HuH-7.5 (cell line): Measurements from ENCODE around the gene INTS3.
"Not testable (repeated sequence)": the region's sequence is repeated elsewhere in the genome, so short reads cannot be mapped to it uniquely, and the experiment has no call there.

Source experiments
- DNase-seq: peaks from one replicate; pipeline ENCODE4 v3.0.0; 2011; ENCODE audit warnings: low spot score

Gene INTS3

DNA sequence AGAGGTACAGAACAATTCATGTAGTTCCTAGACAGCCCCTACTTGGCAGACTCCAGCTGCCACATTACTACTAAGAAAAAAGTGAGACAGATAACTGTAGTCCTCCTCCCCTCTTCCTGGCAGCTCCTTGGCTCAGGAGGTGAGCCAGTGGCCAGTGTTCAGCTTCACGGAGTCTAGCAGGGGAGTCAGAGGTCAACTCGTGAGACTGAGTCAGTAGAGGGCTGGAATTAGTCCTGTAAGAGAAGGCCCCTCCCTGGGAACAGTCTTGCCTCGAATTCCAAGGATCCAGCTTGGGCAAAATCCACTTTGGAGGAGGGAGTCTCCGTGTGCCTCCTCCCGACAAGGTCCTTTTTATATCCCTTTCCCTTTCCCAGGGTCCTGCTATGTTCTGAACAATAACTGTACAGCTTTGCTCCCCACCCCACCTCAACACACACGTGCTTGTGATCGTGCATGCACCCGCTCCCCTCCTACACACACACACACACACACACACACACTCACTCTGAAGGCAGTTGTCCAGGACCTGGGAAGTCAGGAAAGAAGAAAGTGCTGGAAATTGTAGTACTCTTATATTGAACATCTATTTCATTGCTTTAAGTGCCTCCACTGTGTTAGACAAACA is 24.8 kb downstream of the INTS3 start:
- no peak for DNase-seq

DNA sequence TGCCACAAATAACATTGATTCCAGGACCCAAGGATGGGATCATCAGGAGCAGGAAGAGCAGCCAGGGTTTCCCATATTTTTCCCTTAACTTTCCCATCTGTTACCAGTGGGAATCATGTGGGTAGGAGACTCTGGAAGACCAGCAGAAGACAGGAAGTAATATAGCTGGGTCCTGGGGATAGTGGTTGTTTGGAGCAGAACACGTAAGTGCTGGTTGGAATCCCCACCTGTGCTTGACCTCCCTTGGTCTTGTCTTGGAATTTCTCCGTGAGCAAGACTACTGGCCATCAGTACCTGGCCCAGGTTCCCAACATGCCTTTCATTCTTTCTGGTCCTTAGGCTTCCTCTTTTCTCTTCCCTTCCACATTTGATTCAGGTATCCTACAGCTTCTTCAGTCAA is 26.4 kb downstream of the INTS3 start:
- no peak for DNase-seq

DNA sequence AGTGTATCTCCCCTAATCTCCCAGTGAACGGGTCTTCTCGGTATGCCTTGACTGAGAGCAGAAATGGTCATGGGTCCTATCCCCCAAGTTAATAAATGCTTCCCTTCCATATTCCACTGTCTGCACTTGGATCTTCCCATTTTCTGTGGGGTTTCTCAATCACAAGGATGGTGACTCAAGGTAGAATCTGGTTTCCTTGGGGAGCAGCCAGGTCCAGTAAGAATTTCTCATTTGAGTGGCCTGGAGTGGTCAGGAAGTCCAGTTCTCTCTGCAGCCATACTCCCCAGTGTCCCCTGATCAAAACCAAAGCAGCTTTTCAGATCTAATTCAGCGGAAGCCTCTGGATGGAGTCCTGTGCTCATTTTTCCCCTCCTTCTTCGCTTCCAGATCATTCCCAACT is 32.6 kb downstream of the INTS3 start:
- DNase-seq = no peak

DNA sequence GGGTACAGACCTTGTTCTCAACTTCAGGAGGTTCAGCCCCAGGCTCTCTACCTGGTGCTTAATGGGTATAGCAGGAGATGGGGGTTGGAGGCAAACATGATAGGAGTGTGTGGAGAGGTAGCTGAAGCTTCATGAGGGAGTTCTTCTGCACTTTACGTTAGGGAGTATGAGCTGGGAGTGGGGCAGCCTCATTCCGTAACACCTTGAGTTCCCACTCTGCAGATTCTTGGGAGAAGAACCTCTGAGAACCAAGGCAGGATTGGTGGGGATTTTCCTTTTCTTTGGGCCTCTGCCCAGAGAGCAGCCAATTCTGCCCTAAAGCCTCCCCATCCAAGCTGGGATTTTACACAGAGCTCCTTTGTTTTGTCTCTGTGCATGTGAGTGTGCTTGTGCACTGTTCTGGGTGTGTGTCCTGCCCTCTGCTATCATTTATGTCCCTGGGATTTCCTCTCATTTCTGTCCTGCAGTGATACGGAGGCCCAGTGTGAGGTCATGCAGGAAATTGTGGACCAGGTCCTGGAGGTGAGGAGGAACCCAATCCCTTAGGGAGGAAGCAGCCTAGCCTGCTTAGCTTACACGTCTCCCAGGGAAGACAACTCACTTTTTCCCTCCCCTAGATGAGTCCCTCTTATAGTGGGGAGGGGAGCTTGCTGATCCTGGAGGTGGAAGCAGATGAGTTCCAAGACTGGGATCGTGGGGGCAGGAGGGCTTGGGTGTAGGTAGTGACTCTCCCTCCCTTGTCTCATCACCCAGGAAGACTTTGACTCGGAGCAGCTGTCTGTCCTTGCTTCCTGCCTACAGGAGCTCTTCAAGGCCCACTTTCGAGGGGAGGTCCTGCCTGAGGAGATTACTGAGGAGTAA is 35.7 kb downstream of the INTS3 start:
- no peak for DNase-seq

DNA sequence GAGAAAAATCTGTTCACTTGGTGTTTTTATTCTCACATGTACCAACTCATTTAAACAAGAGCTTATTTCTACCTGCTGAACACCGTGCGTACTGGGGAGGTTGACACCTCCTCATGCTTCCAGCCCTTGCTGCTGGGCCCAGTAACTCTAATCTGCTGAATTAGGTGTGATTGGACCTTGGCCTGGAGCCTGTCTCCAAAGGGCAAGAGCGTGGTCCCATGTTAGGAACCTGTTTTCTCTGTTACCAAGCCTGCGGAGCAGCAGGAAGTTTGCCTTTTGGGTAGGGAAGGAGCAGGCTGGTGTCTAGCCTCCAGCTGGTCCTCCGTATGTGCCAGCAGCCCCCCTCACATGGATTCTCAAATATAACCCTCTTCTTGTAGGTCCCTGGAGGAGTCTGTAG is 36.5 kb downstream of the INTS3 start:
- DNase-seq = no peak

DNA sequence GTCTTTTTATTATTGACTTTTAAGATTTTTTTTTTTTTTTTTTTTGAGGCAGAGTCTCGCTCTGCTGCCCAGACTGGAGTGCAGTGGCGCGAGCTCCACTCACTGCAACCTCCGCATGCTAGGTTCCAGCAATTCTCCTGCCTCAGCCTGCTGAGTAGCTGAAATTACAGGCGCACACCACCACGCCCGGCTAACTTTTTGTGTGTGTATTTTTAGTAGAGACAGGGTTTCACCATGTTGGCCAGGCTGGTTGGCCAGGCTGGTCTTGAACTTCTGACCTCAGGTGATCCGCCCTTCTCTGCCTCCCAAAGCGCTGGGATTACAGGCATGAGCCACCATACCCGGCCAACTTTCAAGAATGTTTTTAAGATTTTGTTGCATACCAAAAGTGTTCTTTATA is 38.8 kb downstream of the INTS3 start:
- DNase-seq = not testable (repeated sequence)

DNA sequence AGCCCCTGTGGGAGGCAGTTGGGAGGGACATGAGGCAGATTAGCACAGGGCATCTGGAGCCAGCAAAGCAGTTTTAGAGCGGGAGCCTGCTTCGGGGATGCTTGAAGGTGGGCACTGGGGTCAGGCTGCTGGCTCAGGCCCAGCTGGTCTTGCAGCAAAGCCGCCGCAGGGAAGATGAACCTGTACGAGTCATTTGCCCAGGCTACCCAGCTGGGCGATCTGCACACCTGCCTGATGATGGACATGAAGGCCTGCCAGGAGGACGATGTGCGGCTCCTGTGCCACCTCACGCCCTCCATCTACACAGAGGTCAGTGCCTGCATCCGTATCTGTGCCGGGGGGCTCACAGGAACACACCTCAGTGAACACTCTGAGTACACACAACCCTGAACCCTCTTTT is 39.7 kb downstream of the INTS3 start:
- no peak for DNase-seq

DNA sequence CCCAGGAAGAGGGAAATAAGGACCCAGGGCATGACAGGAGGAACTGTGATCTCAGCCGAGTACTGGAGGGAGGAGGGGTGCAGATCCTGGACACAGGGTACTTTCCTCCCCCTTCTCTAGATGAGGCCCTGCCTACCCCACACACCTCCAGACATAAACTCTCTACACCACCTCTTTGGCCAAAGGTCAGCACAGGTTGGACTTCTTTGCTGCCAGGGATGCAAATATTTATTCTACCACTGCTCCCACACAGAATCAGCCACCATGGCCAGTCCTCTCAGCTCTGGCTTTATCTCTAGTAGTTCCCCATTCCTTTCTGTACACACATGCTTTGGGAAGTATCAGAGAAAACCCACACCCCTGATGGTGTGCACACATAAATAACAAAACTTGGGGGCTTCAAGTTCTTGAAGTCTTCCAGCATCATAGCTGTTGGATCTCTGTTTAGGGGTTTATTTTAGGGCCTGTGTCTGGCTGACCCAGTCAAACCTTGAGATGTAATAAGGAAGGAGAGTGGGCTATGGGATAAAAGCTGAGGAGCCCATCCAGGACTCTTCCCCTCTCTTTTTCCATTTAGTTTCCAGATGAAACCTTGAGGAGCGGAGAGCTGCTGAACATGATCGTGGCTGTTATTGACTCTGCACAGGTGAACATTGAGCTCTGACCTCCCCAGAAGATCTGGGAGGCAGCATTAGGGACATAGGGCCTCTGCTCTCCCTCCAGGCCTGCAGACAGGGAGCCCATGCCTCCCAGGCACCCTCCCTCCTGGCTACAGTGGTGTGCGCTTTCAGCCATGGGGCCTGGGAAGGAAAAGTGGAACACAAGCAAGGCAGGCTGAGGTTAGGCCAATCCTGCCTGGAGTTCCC is 40.7 kb downstream of the INTS3 start:
- peak; percentile 73 for DNase-seq

DNA sequence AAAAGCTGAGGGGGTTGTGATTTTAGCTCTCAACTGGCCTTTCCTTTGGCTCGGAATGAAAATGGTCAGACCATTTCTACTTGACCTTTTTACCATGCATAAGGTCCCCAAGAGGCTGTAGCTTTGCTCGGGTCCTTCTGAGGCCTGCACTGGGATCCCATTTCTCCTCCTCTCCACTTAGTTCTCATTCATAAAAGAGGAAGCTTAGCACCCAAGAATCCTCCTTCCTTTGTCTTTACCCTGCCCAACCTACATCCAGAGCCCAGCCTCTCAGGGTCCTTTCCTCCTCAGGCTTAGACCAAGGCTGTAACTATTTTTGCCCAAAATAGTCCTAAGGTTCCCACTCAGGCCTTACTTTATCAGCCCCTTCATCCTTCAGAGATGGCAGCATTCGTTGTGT is 41.4 kb downstream of the INTS3 start:
- DNase-seq = no peak

DNA sequence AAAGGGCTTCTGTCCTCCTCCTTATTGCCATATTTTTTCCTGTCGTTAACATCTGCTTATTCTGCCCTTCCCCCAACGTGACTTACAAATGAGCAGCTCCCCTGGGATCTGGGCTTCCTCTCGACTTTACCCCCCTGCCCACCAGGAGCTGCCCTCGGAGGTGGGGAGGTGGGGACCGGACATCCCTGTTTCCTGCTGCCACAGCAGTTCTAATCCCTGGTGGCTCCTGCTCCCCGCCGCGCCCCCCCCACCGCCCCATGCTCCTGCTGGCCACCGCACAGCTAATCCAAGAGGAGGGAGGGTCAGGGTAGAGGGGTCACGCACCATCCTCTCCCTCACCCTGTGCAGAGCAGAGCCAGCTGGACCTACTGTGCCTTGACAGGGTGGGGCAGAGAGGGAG is 42.9 kb downstream of the INTS3 start:
- DNase-seq = no peak

DNA sequence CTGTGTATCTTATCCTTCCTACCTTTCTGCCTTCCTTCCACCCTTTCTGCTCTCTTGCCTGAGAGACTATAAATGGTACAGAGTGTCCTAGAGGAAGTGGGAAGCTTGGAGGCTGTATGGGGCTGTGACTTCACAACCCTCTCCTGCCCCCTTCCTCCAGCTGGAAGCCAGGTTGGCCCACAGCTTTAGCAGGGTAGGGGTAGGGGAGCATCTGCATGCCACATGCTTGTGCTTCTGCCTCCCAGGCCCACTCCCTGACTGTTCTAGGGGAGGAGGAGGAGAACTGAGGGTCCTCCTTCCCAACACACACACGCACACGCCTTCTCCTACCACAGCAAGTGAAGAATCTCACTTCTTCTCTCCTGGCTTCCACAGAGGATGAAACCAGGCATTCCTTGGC is 43.4 kb downstream of the INTS3 start:
- no peak for DNase-seq

DNA sequence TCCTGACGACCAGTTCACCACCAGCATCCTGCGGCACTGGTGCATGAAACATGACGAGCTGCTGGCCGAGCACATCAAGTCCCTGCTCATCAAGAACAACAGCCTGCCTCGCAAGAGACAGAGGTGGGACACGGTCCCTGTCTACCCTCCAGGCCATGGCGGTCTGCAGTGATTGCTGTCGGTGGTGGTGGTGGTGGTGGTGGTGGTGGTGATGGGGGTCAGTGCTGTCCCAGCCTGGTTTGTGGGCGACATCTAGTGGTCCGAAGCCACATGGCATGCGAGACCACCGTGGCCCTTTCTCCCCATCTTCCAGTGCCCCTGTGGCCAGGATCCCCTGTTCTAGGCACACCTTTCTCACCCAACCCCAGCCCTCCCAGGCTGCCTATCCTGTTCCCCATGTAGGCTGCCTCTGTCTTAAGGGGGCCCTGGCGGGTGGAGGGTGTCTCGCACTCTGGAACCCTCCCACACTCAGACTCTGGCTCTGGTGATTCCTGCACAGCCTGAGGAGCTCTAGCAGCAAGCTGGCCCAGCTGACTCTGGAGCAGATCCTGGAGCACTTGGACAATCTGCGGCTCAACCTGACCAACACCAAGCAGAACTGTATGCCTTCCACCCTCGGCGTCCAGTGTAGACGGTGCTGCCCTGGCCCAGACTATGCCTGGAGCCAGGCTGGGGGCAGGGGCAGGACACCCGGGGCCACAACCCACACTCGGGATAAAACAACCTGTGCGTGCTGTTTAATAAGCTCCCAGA is 44.2 kb downstream of the INTS3 start:
- DNase-seq = no peak

DNA sequence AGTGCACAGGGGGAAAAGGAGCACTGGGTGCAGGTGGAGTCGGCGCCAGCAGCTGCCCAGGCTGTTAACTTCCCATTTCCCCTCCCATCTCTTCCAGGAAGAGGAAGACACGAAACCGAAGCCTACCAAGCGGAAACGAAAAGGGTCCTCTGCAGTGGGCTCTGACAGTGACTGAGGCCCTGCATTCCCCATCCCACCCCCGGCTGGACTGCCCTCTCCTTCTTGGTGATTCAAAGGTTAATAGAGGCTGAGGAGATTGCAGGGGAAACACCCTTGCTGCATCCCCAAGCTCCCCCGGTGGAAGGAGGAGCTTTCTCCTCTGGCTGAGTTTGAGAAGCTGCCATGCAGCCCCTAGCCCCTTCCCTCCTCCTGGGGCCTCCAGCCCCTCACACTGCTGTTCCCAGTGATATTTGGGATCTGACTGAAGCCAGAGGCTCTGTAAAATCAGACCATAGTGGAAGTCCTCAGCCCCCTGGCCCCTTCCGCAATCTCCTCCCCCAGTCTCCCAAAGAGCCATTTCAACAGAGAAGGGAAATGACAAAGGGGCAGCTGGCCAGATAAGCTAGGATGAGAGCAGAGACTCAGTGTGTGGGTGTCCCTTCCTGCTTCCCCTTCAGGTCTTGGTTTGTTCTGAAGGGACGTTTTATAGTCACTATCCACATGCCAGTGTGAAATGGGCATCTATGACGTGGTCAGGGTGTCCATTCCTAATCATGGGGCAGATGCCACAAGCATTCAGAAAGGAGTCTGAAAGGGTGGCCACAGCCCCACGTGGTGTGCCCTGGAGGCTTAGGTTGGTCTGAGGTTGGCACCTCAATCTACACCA is 45.5 kb downstream of the INTS3 start:
- DNase-seq = no peak

DNA sequence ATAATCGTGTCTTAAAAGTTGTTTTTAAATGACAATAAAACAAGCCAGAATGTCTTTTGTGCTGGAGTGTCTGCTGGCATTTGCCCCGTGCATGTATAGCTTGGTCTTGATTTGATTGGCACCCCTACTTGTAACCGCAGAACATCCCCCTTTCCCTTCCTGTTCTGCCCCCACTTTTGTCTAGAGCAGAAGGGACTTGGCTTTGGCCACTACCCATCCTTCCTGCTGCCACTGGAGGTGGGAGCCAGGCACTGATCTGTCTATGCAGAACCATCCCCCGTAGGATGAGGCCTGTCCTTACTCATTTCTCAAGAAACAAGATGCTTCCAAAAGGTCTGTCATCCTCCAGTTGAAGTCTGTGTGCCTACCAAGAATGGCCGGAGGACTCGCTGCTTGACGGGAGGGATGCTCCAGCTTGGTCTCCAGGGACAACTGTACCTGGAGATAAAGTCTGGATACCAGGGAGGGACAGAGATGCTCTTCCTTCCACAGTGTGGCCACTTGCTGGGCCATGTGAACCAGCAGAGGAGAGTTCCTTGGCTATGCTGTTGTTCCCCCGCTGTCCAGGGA is 46.3 kb downstream of the INTS3 start:
- no peak for DNase-seq

DNA sequence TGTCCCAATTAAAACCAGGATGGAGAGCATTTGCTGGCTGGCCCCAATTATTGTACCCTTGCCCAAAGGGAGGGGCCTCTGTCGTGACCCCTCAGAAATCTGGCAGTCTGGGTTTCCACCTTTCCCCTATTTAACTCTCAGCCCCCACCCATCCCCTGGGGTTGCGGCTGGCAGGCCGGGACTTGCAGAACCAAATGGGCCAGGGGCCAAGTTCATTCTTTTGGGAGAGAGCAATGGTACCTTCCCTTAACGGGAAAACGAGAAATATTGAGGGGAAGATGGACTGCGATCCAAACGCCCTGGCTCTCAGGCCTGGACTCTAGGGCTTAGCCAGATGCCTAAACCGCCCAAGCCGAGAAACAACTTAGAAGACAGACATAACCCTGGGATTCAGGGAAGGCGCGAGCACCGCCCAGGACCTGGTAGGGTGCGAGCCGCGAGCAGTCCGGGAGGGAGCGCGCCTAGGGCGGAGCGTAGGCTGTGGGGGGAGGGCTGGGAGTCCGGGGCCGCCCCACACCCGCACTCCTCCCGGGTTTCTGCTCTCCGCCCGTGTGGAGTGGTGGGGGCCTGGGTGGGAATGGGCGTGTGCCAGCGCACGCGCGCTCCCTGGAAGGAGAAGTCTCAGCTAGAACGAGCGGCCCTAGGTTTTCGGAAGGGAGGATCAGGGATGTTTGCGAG is 47.1 kb downstream of the INTS3 start, which contains the start of gene SLC27A3:
SLC27A3 (plus strand) TSS at position 628 of the 678 bp plus-strand sequence. CDS start 91 bp downstream, outside the sequence.
- DNase-seq = peak; percentile 77

DNA sequence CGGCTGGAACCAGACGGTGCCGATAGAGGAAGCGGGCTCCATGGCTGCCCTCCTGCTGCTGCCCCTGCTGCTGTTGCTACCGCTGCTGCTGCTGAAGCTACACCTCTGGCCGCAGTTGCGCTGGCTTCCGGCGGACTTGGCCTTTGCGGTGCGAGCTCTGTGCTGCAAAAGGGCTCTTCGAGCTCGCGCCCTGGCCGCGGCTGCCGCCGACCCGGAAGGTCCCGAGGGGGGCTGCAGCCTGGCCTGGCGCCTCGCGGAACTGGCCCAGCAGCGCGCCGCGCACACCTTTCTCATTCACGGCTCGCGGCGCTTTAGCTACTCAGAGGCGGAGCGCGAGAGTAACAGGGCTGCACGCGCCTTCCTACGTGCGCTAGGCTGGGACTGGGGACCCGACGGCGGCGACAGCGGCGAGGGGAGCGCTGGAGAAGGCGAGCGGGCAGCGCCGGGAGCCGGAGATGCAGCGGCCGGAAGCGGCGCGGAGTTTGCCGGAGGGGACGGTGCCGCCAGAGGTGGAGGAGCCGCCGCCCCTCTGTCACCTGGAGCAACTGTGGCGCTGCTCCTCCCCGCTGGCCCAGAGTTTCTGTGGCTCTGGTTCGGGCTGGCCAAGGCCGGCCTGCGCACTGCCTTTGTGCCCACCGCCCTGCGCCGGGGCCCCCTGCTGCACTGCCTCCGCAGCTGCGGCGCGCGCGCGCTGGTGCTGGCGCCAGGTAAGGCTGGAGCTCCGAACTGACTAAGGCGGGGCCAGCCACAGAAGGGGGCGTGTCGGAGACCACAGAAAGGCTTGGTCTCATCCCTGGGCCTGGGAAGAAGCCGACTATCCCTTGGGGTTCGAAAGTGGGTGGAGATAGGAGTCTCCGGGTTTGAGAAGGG is 47.8 kb downstream of the INTS3 start:
- peak; percentile 81 for DNase-seq

DNA sequence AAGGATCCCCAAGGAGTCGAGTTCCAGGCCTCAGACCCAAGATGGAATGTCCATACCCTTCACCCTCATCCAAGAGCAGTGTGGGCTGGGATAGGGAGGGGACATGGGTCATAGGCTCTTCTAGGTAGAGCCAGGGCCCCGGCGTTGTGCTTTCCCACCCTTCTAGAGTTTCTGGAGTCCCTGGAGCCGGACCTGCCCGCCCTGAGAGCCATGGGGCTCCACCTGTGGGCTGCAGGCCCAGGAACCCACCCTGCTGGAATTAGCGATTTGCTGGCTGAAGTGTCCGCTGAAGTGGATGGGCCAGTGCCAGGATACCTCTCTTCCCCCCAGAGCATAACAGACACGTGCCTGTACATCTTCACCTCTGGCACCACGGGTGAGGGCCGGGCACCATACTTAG is 48.5 kb downstream of the INTS3 start:
- DNase-seq = no peak

DNA sequence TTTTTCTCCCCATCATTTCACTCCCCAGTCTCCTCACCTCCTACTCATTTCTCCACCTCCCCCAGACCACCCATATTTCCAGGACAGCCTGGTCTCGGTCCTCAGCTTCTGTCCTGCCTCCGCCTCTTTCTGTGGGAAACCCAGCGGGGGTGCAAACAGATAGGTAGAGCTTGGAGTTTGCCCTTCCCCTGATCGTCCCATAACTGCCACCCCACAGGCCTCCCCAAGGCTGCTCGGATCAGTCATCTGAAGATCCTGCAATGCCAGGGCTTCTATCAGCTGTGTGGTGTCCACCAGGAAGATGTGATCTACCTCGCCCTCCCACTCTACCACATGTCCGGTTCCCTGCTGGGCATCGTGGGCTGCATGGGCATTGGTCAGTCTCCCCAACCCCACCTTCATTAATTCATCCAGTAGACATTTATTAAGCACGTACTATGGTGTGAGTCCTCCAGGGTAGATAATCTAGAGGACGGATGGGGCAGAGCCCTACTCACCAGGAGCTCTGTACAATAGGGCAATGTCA is 49.1 kb downstream of the INTS3 start:
- DNase-seq = no peak

DNA sequence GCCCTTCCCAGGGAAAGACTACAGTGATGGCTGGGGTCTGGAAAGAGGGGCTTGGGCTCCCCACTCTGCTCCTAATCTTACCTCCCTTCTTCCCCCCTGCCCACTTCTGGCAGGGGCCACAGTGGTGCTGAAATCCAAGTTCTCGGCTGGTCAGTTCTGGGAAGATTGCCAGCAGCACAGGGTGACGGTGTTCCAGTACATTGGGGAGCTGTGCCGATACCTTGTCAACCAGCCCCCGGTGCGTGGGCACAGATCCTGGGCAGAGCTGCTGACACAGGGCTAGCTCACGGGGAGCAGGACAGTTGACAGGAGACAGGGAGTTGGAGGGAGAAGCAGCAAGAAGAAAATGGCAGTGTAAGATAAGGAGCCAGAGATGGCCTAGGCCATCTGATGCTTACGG is 49.8 kb downstream of the INTS3 start:
- no peak for DNase-seq
